ENCODE data around the gene ZC3H12A.

GRCh38 chr1:37476460-37477197, 2.2 kb downstream of the ZC3H12A start:
- TF ChIP-seq CTCF (IDR thresholded peaks at IDR 0.05) (no peak), EP300 (IDR thresholded peaks at IDR 0.05) (no peak)

All from ovary (tissue), 3 donors.